GM08714 (cell line): ENCODE measurements around the gene PDGFB.
"Not testable (repeated sequence)": the region's sequence is repeated elsewhere in the genome, so short reads cannot be mapped to it uniquely, and the experiment has no call there.

Experiments used
- H3K4me3 ChIP-seq: fragments of 200-500 bp; sonication (Bioruptor generic); 2 replicates; pipeline ENCODE4 v1.5.1; 2014; ENCODE audit warnings: mild to moderate bottlenecking, low read length, inconsistent platforms
- ZNF274 ChIP-seq: IDR thresholded peaks from 2 replicates; pipeline ENCODE4 v1.6.1; 2012; ENCODE audit warnings: mild to moderate bottlenecking, low read depth, low read length

Gene PDGFB

DNA sequence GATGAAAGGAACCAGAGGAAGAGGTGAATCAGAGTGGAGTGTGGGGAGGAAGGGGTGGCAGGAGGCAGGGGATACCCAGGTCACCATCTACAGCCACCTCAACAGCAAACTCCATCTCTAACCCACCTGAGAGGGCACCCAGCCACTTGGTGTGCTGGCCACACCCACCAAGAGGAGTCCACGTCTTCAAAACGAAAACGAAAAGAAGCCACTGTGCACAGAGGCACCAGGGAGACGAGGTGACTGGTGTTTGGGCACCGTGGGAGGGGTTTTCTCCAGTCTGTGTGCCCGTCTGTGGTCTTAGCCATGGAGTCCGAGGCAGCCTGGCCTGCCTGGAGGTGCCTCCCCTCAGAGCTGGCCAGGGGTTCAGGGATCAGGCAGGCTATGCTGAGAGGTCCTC is 20.2 kb downstream of the PDGFB start:
- TF ChIP-seq ZNF274 = no peak
- H3K4me3 ChIP-seq = no peak overlapping the region

DNA sequence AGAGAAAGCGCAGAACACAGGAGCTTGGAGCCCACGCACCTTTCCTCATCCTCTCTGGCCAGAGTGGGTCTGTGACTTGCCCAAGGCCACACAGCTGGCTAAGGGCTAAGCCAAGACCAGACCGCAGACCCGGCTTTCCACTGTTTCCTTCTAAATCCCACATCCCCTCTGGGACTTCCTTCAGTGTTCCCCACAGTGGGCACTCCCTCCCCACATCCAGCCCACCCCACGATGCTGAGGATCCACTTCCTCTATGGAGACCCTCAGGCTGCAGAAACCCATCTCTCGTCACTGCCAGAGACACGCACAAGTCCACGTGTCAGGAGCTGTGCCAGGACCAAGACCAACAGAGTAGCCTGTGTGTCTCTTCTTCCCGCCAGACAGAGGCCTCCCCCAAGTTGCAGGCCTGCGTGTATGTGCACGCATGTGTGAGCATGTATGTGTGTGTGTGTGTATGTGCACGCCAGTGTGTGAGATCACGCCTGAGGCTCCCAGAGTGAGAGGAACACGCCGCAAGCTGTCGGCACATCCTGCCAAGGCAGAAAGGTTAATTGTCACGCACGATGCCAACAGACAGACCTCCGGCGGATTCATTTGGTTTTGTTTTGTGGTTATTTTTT is 21.6 kb downstream of the PDGFB start:
- H3K4me3 ChIP-seq = no peak overlapping the region
- no peak for TF ChIP-seq ZNF274

DNA sequence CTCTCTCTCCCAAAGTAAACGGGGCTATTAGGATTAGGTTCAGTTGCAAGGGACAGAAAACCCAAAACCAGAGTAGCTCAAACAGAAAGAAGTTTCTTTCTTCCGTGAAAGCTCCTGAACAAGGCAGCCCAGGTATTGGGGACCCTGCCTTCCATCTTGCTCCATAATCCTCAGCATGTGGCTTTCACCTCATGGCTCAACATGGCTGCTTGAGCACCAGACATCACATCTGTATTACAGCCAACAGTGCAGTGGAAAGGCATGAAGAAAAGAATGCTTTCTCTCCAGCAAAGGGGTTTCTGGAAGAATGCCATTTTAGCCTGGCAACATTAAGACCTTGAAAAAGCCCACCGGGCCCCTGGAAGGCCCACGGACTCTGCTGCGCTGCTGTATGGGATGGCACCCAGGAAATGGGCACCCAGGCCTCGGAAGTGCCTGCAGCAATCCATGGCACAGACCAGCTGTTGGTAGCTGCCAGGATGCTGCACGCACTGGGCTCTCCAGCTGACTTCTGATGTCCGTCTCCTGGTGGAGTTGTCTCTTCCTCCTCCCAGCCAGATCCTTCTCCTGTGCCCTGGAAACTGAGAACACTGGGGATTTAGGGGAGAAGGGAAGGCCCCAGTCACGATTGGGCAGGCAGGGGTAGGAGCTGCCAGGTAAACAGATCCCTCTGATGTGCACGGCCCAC is 22.6 kb downstream of the PDGFB start:
- no peak overlapping the region for H3K4me3 ChIP-seq
- no peak for TF ChIP-seq ZNF274

DNA sequence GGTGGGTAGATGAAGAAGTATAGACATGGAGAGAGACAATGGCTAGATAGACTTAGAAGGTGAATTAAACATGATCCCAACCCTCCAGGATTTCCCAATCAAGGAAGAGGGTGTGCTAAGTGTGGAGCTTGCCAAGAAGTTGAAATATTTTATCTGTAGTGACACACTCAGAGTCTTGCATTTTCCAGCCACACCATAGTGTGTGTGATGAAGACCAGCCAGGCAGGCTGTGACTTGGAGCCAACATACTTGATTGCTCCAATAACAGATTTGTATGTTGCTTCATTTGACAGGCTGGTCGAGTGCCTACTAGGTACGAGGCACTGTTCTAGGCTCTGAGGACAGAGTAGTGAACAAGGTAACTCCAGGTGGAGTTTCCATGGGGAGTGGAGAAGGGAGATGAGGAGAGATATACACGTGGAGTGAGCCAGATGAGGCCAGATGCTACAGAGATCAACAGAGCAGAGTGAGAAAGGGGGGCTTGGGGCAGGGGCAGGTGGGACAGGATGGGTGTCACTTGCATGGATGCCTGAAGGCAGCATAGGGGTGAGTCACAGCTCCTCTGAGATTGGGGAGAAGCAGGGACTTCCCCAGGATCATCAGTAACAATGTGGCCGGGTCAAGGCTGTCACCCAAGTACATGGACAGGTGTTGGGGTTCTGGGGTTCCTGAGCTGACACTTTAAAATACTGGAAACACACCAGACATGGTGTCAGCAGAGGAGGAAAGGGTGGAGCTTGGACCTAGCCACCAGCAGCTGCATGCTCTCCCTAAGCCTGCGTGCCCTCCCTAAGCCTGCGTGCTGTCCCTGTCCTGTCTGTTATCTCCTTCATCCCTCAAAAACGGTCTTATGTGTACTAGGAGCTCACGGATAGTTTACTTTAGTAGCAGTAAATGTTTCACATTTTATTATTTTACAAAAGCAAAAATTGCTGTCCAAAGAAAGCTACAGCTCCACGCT is 23.6 kb downstream of the PDGFB start:
- H3K4me3 ChIP-seq = no peak overlapping the region
- TF ChIP-seq ZNF274 = no peak

DNA sequence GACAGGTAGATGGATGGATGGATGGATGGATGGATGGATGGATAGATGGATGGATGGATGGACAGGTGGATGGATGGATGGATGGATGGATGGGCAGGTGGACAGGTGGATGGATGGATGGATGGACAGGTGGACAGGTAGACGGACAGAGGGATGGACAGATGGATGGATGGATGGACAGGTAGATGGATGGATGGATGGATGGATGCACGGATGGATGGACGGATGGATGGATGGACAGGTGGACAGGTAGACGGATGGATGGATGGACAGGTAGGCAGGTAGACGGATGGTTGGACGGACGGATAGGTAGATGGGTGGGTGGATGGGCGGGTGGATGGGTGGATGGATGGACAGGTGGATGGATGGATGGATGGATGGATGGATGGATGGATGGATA is 24.3 kb downstream of the PDGFB start:
- H3K4me3 ChIP-seq = no peak overlapping the region
- TF ChIP-seq ZNF274 = no peak

DNA sequence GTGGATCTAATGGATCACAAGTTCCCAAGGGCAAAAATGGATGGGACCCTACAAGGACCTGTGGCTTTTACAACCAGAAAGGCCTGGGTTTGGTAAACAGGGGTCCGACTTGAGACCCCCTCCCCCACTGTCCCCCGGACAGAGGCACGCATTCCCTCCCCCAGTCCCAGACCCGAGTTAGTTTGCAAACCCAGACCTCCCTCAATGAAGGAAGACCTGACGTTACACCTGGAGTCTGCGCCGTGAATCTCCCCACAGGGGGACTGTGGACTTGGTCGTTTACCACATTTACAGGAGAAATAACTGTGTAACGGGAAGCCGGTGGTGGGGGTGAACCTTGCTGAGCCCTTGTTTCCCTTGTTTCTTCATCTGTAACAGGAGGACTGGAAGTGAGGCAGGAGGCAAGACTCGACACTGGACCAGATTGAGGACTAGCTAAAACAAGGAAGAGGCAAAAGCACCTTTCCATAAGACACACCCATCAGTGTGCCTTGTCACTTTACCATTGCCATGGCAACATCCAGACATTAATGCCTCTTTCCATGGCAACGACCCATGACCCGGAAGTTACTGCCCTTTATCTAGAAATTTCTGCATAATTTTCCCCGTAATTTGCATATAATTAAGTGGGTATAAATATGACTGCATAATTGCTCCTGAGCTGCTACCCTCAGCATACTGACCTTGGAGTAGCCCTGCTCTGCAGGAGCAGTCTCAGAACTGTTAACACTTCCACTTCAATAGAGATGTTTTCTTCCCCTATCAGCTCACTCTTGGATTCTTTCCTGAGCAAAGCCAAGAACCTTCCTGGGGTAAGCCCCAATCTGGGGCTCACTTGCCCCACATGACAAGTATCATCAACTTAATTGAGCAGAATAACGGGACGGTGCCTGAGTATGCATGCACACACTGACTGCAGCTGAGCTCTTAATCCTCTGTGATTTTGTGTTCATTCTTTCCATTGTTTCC is 25.4 kb downstream of the PDGFB start:
- no peak for TF ChIP-seq ZNF274
- no peak overlapping the region for H3K4me3 ChIP-seq

DNA sequence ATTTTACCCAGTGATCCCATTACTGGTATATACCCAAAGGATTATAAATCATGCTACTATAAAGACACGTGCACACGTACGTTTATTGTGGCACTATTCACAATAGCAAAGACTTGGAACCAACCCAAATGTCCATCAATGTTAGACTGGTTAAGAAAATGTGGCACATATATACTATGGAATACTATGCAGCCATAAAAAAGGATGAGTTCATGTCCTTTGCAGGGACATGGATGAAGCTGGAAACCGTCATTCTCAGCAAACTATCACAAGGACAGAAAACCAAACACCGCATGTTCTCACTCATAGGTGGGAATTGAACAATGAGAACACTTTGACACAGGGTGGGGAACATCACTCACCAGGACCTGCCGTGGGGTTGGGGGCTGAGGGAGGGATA is 26.4 kb downstream of the PDGFB start:
- not testable (repeated sequence) for H3K4me3 ChIP-seq

DNA sequence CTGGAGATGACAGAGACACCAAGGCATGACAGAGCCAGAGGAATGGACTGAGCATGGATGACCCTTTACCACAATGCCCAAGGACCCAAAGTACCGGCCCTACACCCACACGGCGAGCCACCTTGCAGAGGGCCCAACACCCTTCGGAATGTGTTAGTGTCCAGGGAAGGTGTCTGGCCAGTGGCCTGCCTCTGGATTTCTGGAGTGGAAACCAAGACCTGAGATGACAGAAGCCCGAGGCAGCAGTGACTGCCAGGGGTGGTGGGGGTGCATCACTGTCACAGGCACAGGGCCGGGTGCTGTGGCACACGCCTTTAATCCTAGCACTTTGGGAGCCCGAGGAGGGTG is 28.7 kb downstream of the PDGFB start:
- H3K4me3 ChIP-seq = no peak overlapping the region

DNA sequence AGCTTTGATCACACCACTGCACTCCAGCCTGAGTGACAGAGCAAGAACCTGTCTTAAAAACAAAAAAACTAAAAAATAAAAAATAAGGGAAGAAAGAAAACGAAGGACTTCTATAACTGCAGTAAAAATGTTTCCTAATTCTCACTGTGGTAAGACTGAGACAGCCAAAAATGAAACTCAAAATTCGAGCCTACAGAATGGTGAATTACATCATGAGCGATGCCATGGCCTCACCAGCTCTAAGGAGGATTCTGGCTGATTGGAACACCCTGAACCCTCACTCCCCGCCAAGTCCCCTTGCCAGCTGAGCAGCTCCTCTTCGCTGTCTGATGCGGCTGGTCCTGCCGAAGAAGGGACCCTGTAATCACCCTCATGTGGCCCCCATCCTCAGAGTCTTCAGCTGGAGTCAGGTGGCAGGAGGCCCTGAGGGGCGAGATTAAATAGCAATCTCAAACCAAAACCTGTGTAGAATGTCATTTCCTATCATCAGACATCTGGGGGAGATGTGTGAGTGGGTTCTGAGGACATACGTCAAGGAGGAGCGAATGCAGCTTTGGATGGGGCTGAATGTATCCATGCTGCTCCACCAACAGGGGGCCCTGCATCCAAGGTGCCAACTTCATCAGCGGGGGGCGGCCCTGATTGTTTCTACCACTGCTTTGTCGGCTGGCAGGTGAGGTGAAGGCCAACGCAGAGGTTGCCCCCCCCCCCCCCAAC is 29.2 kb downstream of the PDGFB start:
- TF ChIP-seq ZNF274 = no peak
- H3K4me3 ChIP-seq = no peak overlapping the region

More for the DNA sequence above, 28.7 kb downstream of the PDGFB start:
- TF ChIP-seq ZNF274 = no peak

DNA sequence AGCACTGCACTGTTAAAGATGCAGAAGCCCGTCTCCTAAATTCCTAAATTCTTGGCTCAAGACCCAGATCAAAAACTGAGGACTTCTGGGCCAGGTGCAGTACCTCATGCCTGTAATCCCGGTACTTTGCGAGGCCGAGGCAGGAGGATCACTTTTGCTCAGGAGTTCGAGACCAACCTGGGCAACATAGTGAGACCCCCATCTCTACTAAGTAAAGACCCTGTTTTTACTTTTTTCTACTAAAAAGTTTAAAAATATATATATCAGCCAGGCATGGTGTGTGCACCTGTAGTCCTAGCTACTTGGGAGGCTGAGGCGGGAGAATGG is 29.7 kb downstream of the PDGFB start:
- no peak overlapping the region for H3K4me3 ChIP-seq
- TF ChIP-seq ZNF274 = no peak

DNA sequence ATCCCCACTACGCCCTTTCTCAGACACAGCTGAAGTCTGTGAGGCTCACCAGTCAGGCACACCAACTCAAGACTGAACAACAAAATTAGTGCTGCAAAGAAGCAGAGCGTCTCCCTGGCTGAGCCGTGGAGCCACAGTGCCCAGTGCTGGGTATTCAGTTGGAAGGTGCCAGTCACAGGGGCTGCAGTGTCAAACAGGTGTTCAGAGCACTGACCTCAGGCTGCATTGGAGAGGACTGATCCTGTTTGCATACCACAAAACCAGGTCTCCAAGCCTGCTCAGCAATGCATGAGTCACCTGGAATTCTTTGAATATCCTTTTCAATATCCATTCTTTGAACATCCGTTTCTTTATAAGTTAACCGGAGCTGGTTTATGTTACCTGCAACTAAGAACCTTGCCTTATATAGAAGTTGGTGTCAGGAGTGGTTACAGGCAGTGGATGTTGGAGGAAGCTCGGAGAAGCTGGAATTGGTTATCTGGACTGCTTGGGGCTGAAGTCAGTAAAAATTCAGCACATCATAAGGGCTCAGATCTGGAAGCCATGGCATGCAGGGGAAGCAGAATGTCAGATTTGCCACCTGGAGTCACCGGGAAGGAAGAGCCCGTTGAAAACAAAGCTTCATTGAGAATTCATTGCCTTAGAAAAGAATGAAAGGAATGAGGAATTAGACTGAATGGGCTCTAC is 30.3 kb downstream of the PDGFB start:
- TF ChIP-seq ZNF274 = no peak
- no peak overlapping the region for H3K4me3 ChIP-seq

DNA sequence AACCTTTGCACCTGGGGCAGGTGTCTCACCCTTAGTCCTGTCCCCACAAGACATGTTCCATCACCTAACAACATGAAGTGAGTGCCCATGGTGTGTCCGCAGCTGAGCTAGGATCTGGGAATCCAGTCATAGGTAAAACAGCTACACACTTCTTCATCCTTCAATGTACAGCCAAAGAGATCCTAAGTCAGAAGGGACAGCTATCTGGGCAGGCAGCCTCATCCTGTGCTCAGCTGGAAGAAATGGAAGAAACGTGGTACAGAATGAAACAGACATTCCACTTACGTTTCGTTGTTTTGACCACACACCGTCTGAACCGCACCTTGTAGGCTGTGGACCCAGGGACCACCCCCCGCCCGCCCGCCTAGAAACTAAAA is 30.8 kb downstream of the PDGFB start:
- TF ChIP-seq ZNF274 = no peak
- H3K4me3 ChIP-seq = no peak overlapping the region
